ENCODE data around the gene CIC.

DNA sequence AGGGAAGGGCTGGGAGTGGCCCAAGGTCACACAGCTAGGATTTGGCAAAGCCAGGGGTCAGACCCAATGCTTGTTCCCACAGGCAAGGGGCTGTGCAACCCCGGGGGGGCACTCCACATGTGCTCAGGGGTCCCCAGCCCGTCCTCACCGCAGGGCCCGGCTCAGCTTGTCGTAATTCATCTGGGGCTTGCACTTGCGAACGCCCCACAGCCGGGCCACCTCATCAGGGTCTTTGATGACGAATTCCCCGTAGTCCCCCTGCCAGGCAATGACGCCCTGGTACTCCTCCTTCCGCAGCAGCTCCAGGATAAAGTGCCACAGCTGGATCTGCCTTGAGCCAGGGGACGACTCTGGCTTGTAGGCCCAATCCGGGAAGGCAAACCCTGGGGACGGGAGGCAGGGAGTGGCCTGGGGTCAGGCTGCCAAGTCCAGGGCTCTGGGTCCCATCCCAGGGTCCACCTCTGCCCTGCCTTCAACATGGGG, 18.8 kb upstream of the CIC start:
- TF ChIP-seq, protein P1, sequence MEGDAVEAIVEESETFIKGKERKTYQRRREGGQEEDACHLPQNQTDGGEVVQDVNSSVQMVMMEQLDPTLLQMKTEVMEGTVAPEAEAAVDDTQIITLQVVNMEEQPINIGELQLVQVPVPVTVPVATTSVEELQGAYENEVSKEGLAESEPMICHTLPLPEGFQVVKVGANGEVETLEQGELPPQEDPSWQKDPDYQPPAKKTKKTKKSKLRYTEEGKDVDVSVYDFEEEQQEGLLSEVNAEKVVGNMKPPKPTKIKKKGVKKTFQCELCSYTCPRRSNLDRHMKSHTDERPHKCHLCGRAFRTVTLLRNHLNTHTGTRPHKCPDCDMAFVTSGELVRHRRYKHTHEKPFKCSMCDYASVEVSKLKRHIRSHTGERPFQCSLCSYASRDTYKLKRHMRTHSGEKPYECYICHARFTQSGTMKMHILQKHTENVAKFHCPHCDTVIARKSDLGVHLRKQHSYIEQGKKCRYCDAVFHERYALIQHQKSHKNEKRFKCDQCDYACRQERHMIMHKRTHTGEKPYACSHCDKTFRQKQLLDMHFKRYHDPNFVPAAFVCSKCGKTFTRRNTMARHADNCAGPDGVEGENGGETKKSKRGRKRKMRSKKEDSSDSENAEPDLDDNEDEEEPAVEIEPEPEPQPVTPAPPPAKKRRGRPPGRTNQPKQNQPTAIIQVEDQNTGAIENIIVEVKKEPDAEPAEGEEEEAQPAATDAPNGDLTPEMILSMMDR (IDR thresholded peaks at IDR 0.05; ENCODE audit: low read length), result no peak
- TF ChIP-seq EZH2 (optimal IDR thresholded peaks at IDR 0.05; ENCODE audit: low read depth, low read length), result no peak
